GM12878 (cell line): Measurements from ENCODE around the gene TOB1. TPM values are rescaled to one million over a fixed set of nuclear protein-coding genes. Genes with fewer than 3 reads are reported as not detected.

Experiments used
- ATAC-seq: fragments of 200-7000 bp; cut with Tn5 transposase; 3 replicates; pipeline ENCODE4 v1.9.1; 2020; ENCODE audit warnings: mild to moderate bottlenecking, moderate library complexity
- BruUV-seq: library from RNA; stranded (reverse); fragments of 400-500 nt; replicated peaks from 2 replicates; lab custom pipeline; 2021; lab: Mats Ljungman, UMichigan
- CTCF ChIA-PET: fragments of 300-600 bp; sonication (Branson Sonifier 250); formaldehyde crosslinking; extraction: SDS; loops from one replicate; lab custom pipeline; 2021; ENCODE audit warnings: inconsistent platforms; lab: Yijun Ruan, JAX
- POLR2A ChIA-PET: fragments of 350-600 bp; formaldehyde crosslinking; extraction: SDS; loops from one replicate; lab custom pipeline; 2021; ENCODE audit warnings: inconsistent platforms; lab: Charles Lee
- RAD21 ChIA-PET: fragments of 300-600 bp; sonication (Branson Sonifier 250); formaldehyde crosslinking; loops from one replicate; lab custom pipeline; 2023; ENCODE audit warnings: antibody characterized with exemption; ENCODE audit not compliant: unreplicated experiment; lab: Charles Lee
- SMC1A ChIA-PET: fragments of 300-600 bp; sonication (Branson Sonifier 250); formaldehyde crosslinking; loops from one replicate; lab custom pipeline; 2023; ENCODE audit not compliant: unreplicated experiment, uncharacterized antibody; lab: Charles Lee
- DNase-seq: peaks from one replicate; pipeline ENCODE4 v3.0.0-alpha.2; 2011; ENCODE audit warnings: low read depth, low spot score
- FAIRE-seq: peaks from 3 replicates; lab custom pipeline; 2011; peaks lifted over from hg19 to GRCh38; lab: Jason Lieb, UNC
- H2AFZ ChIP-seq: 2 replicates; pipeline ENCODE4 v1.6.0; 2011; ENCODE audit warnings: low read depth, low read length, control low read depth; ENCODE audit not compliant: control insufficient read depth
- H3K27ac ChIP-seq: 2 replicates; pipeline ENCODE4 v1.5.1; 2011; ENCODE audit warnings: control low read depth; ENCODE audit not compliant: control insufficient read depth, insufficient read depth
- H3K27me3 ChIP-seq, 2 experiments: replicated peaks in 1 of 2; 2 replicates each; pipeline versions ENCODE4 v1.6.0 to v1.6.1; 2011; ENCODE audit warnings: low read length in 1 of 2; ENCODE audit not compliant: control insufficient read depth in 2 of 2, insufficient read depth in 2 of 2
- H3K36me3 ChIP-seq, 2 experiments: 2 replicates each; pipeline ENCODE4 v1.5.1; 2011; ENCODE audit warnings: low read length in 1 of 2; ENCODE audit not compliant: control insufficient read depth in 2 of 2, insufficient read depth in 2 of 2
- H3K4me1 ChIP-seq: 2 replicates; pipeline ENCODE4 v1.6.1; 2011; ENCODE audit warnings: mild to moderate bottlenecking, low read length, moderate library complexity, mixed read lengths; ENCODE audit not compliant: control insufficient read depth, insufficient read depth
- H3K4me2 ChIP-seq: 2 replicates; pipeline ENCODE4 v1.6.0; 2011; ENCODE audit warnings: control low read depth; ENCODE audit not compliant: control insufficient read depth, insufficient read depth
- H3K4me3 ChIP-seq: fragments of 200-600 bp; sonication (generic); 2 replicates; pipeline ENCODE4 v1.5.1; 2016
- H3K79me2 ChIP-seq: 2 replicates; pipeline ENCODE4 v1.6.0; 2011; ENCODE audit warnings: low read length; ENCODE audit not compliant: control insufficient read depth, insufficient read depth
- H3K9ac ChIP-seq: 2 replicates; pipeline ENCODE4 v1.8.0; 2011; ENCODE audit warnings: low read length, control low read depth, mixed read lengths; ENCODE audit not compliant: control insufficient read depth, insufficient read depth
- H3K9me3 ChIP-seq: replicated peaks from 3 replicates; pipeline ENCODE4 v1.5.1; 2011; ENCODE audit warnings: mild to moderate bottlenecking, low read length; ENCODE audit not compliant: control insufficient read depth, insufficient read depth
- H4K20me1 ChIP-seq: 2 replicates; pipeline ENCODE4 v1.6.0; 2011; ENCODE audit not compliant: control insufficient read depth, insufficient read depth
- ATF3 ChIP-seq: IDR thresholded peaks from 2 replicates; pipeline ENCODE4 v1.6.1; 2011; ENCODE audit warnings: low read depth, mild to moderate bottlenecking, low read length, moderate library complexity, borderline replicate concordance; ENCODE audit errors: extremely low read depth
- E2F4 ChIP-seq: IDR thresholded peaks from 2 replicates; pipeline ENCODE4 v1.6.1; 2012; ENCODE audit warnings: low read depth, low read length, improper control_type of control experiment
- MTA2 ChIP-seq: fragments of 450-650 bp; IDR thresholded peaks from 2 replicates; pipeline ENCODE4 v1.6.1; 2016; ENCODE audit warnings: low read depth, mild to moderate bottlenecking, moderate library complexity
- SMARCA5 ChIP-seq: fragments of 450-650 bp; IDR thresholded peaks from 2 replicates; pipeline ENCODE4 v1.6.1; 2017; ENCODE audit warnings: mild to moderate bottlenecking
- SPI1 ChIP-seq: IDR thresholded peaks from 2 replicates; pipeline ENCODE4 v1.6.1; 2011; ENCODE audit warnings: low read depth, mild to moderate bottlenecking, low read length, moderate library complexity, borderline replicate concordance; ENCODE audit not compliant: insufficient read depth
- WGBS: methylation state at CpG from one replicate; pipeline ENCODE4 v1.1.6; 2016; ENCODE audit warnings: low lambda C conversion rate; ENCODE audit not compliant: insufficient replicate concordance, insufficient coverage; ENCODE audit errors: missing lambda C conversion rate; 5-methylcytosine and 5-hydroxymethylcytosine counted together
- in situ Hi-C: fragments of 300-500 bp; cut with MboI; formaldehyde crosslinking; loops from 9 replicates; pipeline ENCODE4 v1.14.3; 2018; ENCODE audit warnings: mixed read lengths
- intact Hi-C: fragments of 100-400 bp; cut with micrococcal nuclease; formaldehyde crosslinking; loops from one replicate; pipeline ENCODE4 v1.14.2; 2022; ENCODE audit not compliant: unreplicated experiment
- polyA plus RNA-seq, 11 experiments: library from polyadenylated mRNA; depleted of rRNA in 4 of 11; unstranded in 6 of 11; stranded (reverse) in 5 of 11; fragments of >200 nt; fragmentation: Nextera tagmentation in 4 of 11; fragmentation: Illumina TruSeq in 1 of 11; extraction: Ambion mirVana in 4 of 11; extraction: Trizol in 1 of 11; gene quantifications; 1 replicate in 1 of 11; 2 replicates in 10 of 11; pipeline versions ENCODE4 v1.2.1 to v1.2.3, GENCODE V29; 2011 to 2016; ENCODE audit warnings: inconsistent platforms in 2 of 11, missing spikeins in 2 of 11, low read depth in 1 of 11
- total RNA-seq, 4 experiments: library from RNA; depleted of rRNA in 3 of 4; stranded (reverse); fragments of >200 nt in 3 of 4; fragmentation: Illumina TruSeq in 1 of 4; extraction: Trizol in 1 of 4; gene quantifications; 2 replicates each; pipeline versions ENCODE4 v1.2.1 to v1.2.3, GENCODE V29; 2013 to 2021

Gene TOB1
- total and polyA plus RNA-seq, 10 of the 15 experiments (the other 5 are each of a cell fraction or from before 2014, with no cell fraction given): 5.0 to 32.4 (median 13.7) TPM

DNA sequence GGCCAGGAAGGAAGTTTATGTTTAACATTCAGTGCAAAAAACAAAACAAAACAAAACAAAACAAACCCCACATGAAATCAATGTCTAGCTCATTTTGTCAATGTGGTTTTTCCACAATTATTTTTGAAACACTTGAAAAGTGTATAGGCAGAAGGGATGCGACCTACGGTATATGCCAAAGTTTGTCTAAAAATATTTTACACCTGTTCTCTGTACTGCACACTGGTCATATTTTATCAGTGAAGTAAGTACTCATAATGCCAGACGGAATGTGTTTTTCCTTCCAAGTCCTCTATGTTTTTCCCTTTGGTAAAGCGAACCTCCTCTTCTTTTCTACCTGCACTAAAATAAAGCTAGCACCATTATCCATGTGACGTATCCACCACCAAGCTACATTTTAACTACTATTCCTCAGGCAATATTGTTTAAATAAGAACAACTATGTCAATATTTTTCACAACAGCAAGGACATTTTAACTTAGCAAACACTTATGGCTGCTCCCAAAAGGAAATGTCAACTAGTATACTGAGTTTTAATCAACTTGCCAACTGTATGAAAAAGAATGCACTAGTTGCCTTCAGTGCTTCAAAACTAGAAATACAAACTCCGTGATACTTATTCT is 10.3 kb downstream of the TOB1 start:
- ChIA-PET SMC1A (interaction anchor here (0.6 to 1.8 kb wide), 12 partner anchors 8 to 122 kb away, joined by 3 to 7 read pairs (median 3); partner anchors contain the start of gene TOB1), POLR2A (interaction anchor here (0.7 to 1.0 kb wide), 3 partner anchors 8 to 101 kb away, joined by 3 to 8 read pairs (median 4); no protein-coding TSS in a partner anchor), RAD21 (interaction anchor here (0.6 to 1.7 kb wide), 6 partner anchors 10 to 107 kb away, joined by 3 to 8 read pairs (median 3); partner anchors contain the start of gene TOB1)
- intact Hi-C loops (no loop called here), in situ Hi-C loops (no loop called here)
- no peaks in the 10 kb centered on the region for H4K20me1 ChIP-seq
- no peak overlapping the region for H3K4me2 ChIP-seq
- no peak overlapping the region for H3K27ac ChIP-seq
- no peaks in the 10 kb centered on the region for H3K36me3 ChIP-seq
- no peak for ATAC-seq
- no peaks in the 10 kb centered on the region for H3K9me3 ChIP-seq
- H3K4me3 ChIP-seq: no peak overlapping the region
- no peak for TF ChIP-seq ATF3
- no peak for TF ChIP-seq SMARCA5
- TF ChIP-seq SPI1: no peak
- TF ChIP-seq, all 136 proteins: peak for 0
- H2AFZ ChIP-seq: no peak overlapping the region
- no peaks in the 10 kb centered on the region for H3K79me2 ChIP-seq
- peaks cover 3% of the 10 kb centered on the region; the same call in 1 of the 2 replicates for H3K4me1 ChIP-seq
- CTCF ChIA-PET: interaction anchor here (0.6 to 11.0 kb wide), 7 partner anchors 8 to 122 kb away, joined by 3 to 309 read pairs (median 3); partner anchors contain the start of gene TOB1
- FAIRE-seq (no peak), DNase-seq (no peak)
- no peaks in the 10 kb centered on the region; a peak in 1 of 4 replicates for H3K27me3 ChIP-seq
- WGBS: 34% methylated on average over 6 of the region's 6 CpGs
- H3K9ac ChIP-seq: no peak overlapping the region
- no TSS peak for BruUV-seq

DNA sequence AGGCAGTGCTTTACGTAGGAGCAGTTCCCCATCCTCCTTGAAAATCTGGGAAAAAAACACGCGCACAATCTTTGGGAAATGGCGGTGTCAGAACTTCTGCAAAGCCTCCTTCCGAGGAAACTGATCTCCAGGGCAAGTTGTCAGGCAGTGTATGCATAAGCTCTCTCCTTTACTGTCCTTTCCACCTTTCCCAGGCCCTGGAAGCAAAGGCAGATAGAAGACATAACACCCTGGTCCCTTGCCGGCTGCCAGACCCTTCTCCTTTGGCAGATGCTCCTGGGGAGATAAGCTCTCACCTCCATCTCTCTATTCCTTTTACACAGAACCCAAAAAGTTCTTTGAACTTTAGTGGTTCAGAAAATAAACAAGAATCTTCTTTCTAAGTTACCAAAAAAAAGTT is 12.4 kb downstream of the TOB1 start:
- ATAC-seq: no peak
- no peak overlapping the region for H3K4me3 ChIP-seq
- intact Hi-C loops: loop anchor here (2.0 kb wide), 1 partner anchor 103 kb away; no protein-coding TSS in a partner anchor
- no peak for DNase-seq
- H3K27me3 ChIP-seq: no peaks in the 10 kb centered on the region; a peak in 1 of 4 replicates
- H3K4me1 ChIP-seq: peaks cover 3% of the 10 kb centered on the region; the same call in 1 of the 2 replicates
- no peak overlapping the region for H3K27ac ChIP-seq
- ChIA-PET CTCF (interaction anchor here (0.7 to 11.0 kb wide), 12 partner anchors 10 to 368 kb away, joined by 3 to 309 read pairs (median 7); partner anchors contain the start of gene TOB1), SMC1A (interaction anchor here (0.8 to 3.5 kb wide), 16 partner anchors 9 to 204 kb away, joined by 3 to 67 read pairs (median 8); no protein-coding TSS in a partner anchor), RAD21 (interaction anchor here (0.7 to 3.1 kb wide), 8 partner anchors 8 to 300 kb away, joined by 3 to 34 read pairs (median 6); partner anchors contain the start of genes NME1 and TOB1), POLR2A (interaction anchor here (1.0 to 3.8 kb wide), 2 partner anchors 13 to 17 kb away, joined by 3 to 31 read pairs; partner anchors contain the start of gene TOB1)
- no peaks in the 10 kb centered on the region for H3K36me3 ChIP-seq
- no peak overlapping the region for H3K4me2 ChIP-seq
- TF ChIP-seq E2F4 (no peak), MTA2 (no peak)
- H3K9me3 ChIP-seq: peaks cover 2% of the 10 kb centered on the region; the same call in 1 of the 3 replicates
- H3K79me2 ChIP-seq: no peaks in the 10 kb centered on the region
- no peak overlapping the region for H3K9ac ChIP-seq
- no TSS peak for BruUV-seq
- H2AFZ ChIP-seq: no peak overlapping the region
- no peaks in the 10 kb centered on the region for H4K20me1 ChIP-seq
- in situ Hi-C loops: loop anchor here (5.0 kb wide), 1 partner anchor 99 kb away; no protein-coding TSS in a partner anchor
- no peak for FAIRE-seq
- WGBS: 60% methylated on average over 6 of the region's 6 CpGs
